C4-2B (cell line): ENCODE measurements around the gene DSCAML1.

Experiments used
- ZFX ChIP-seq: fragments of 450-650 bp; IDR thresholded peaks from 2 replicates; pipeline ENCODE4 v1.6.1; 2017
- TF ChIP-seq, protein P1 (sequence below): fragments of 450-650 bp; conservative IDR thresholded peaks from 2 replicates; pipeline ENCODE4 v1.5.1; 2017; ENCODE audit warnings: mild to moderate bottlenecking

DNA sequence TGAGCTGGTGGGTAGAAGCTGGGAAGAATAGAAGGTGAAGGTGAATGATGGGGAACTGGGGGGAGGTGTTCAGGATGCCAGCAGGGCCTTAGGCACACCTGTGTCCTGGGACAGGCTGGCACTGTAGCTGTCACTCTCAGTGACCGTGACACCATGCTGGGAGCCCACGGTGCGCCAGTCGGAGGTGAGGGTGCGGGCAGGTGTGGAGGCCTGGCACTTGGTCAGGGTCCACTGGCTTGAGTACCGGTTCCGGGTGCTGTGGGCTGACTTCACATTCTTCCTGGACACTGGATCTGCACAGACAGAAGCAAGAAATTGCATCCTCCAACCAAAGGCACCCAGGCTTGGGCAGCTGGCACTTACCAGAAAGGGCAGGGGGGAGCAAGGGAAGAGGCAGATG is 365.6 kb downstream of the DSCAML1 start:
- TF ChIP-seq, protein P1, sequence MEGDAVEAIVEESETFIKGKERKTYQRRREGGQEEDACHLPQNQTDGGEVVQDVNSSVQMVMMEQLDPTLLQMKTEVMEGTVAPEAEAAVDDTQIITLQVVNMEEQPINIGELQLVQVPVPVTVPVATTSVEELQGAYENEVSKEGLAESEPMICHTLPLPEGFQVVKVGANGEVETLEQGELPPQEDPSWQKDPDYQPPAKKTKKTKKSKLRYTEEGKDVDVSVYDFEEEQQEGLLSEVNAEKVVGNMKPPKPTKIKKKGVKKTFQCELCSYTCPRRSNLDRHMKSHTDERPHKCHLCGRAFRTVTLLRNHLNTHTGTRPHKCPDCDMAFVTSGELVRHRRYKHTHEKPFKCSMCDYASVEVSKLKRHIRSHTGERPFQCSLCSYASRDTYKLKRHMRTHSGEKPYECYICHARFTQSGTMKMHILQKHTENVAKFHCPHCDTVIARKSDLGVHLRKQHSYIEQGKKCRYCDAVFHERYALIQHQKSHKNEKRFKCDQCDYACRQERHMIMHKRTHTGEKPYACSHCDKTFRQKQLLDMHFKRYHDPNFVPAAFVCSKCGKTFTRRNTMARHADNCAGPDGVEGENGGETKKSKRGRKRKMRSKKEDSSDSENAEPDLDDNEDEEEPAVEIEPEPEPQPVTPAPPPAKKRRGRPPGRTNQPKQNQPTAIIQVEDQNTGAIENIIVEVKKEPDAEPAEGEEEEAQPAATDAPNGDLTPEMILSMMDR: no peak
- TF ChIP-seq ZFX: no peak
